ENCODE results near the gene KCNJ18.
"Not testable (repeated sequence)": the region's sequence is repeated elsewhere in the genome, so short reads cannot be mapped to it uniquely, and the experiment has no call there.

KCNJ18 gene

DNA sequence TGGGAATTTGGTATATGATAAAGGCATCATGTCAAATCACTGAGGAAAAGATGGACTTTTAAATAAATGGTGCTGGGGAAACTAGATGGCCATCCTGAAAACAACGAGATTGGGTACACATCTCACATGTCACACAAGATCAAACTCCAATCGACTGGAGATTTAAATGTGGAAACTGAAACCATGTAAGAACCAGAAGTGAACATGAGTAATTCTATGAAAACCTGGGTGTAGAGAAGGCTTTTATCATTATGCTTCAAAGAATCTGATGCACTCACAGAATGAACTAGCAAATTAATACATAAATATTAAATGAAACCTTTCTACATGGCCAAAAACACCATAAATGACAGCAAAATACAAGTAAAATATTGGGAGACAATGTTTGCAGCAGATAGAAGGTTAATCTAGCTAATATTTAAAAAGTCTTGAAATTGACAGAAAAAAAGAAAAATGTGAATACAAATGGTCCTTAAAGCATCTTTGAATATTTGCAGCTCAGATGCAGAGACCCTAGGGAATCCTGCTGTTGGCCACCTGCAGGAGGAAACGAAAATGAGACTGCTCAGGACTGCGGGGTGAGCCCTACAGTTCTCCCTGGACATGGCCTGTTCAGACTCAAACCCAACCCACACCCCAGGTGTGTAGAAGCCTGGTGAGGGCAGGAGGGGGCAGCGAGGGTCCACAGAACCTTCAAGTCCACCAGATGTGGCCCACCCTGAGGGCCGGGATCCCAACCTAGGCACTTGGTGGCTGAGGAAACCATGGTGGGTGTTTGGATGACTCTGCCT is 32.1 kb downstream of the KCNJ18 start:
- not testable (repeated sequence) for DNase-seq (ENCODE audit: low read depth in 2 of 2)

DNA sequence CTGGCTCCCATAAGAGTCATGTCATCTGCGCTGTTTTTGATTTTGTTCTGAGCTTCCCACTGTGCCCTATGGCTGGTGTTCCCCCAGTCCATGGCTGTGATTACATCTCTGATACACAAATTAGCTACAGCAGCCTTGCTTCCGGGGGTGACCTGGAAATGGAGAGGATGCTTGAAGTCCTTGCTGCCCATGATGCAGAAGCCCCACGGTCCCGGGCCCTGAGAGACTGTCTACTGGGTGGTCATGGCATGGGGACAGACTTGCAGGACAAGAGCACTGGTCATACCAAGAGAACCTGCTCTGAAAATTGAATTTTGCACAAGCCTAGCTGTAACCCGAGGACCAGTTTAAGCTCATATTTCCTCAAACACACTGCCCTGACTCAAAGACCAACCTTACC is 38.8 kb downstream of the KCNJ18 start:
- DNase-seq (ENCODE audit: low read depth in 2 of 2) = not testable (repeated sequence)

DNA sequence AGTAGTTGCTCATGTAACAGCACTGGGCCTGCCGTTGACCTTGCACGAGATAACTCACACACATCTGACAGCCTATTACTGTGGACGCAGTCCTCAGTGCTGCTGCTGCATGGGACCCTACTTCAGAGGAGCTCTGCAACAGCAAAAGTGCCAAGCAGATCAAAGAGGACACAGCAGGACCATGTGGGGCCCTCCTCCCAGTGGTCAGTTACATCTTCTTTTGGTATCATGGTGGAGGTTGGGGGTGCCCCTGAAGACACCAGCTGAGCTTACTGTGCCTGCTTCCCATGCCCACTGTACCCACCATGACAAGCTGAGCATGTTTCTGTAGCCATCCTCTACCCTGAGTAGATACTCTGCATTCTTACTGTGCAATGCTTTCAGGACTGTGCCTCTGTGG is 41.6 kb downstream of the KCNJ18 start:
- not testable (repeated sequence) for DNase-seq (ENCODE audit: low read depth in 2 of 2)

GRCh38 chr17:21735814-21736213 is 43.5 kb downstream of the KCNJ18 start:
- not testable (repeated sequence) for DNase-seq (ENCODE audit: low read depth in 2 of 2)

GRCh38 chr17:21737015-21737580 is 44.8 kb downstream of the KCNJ18 start:
- DNase-seq (ENCODE audit: low read depth in 2 of 2) = not testable (repeated sequence)

GRCh38 chr17:21738241-21738640 is 45.9 kb downstream of the KCNJ18 start:
- DNase-seq (ENCODE audit: low read depth in 2 of 2) = not testable (repeated sequence)

- not testable (repeated sequence) for DNase-seq (ENCODE audit: low read depth in 2 of 2)
Observed at GRCh38 chr17:21738877-21739474, 46.7 kb downstream of the KCNJ18 start.

DNA sequence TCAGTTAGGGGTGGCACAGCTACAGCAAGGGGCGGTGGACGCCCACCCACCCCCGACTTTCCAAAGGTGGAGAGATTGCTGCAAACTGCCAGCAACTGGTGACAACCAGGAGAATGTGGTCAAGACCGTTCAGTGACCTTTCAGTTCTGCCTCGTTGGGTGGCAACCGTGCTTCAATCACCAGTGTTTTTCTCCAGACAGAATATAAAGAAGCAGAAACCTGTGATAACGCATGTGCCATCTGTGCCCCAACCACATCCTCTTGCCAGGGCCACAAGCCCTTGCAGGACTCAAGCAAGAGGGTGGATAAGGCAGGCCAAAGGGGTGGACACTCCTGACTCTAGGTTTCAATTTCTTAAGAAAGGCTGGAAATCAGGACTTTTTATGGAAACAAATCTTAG is 47.2 kb downstream of the KCNJ18 start:
- DNase-seq (ENCODE audit: low read depth in 2 of 2) = not testable (repeated sequence)

GRCh38 chr17:21740836-21741235 is 48.5 kb downstream of the KCNJ18 start:
- not testable (repeated sequence) for DNase-seq (ENCODE audit: low read depth in 2 of 2)

DNA sequence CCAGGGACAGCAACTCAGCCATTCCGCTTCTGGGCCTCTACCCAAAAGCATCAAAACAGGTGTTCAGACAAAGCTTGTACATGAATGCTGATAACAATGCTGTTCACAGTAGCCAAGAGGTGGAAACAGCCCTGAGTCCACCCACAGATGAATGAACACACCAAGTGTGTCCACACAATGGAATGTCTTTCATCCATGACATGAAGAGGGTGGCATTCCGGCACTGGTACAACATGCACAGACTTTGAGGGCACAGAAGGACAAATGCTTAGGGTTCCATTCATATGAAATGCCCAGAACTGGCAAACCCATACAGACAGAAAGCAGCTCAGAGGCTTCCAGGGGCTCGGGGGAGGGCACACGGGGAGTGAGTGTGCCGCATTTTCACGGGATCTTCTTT is 49.2 kb downstream of the KCNJ18 start:
- not testable (repeated sequence) for DNase-seq (ENCODE audit: low read depth in 2 of 2)

GRCh38 chr17:21742326-21742725 is 50.0 kb downstream of the KCNJ18 start:
- DNase-seq (ENCODE audit: low read depth in 2 of 2) = no peak

- not testable (repeated sequence) for DNase-seq (ENCODE audit: low read depth in 2 of 2)
Observed at GRCh38 chr17:21744151-21744550, 51.8 kb downstream of the KCNJ18 start.

GRCh38 chr17:21744621-21745020 is 52.3 kb downstream of the KCNJ18 start:
- DNase-seq (ENCODE audit: low read depth in 2 of 2) = not testable (repeated sequence)

DNA sequence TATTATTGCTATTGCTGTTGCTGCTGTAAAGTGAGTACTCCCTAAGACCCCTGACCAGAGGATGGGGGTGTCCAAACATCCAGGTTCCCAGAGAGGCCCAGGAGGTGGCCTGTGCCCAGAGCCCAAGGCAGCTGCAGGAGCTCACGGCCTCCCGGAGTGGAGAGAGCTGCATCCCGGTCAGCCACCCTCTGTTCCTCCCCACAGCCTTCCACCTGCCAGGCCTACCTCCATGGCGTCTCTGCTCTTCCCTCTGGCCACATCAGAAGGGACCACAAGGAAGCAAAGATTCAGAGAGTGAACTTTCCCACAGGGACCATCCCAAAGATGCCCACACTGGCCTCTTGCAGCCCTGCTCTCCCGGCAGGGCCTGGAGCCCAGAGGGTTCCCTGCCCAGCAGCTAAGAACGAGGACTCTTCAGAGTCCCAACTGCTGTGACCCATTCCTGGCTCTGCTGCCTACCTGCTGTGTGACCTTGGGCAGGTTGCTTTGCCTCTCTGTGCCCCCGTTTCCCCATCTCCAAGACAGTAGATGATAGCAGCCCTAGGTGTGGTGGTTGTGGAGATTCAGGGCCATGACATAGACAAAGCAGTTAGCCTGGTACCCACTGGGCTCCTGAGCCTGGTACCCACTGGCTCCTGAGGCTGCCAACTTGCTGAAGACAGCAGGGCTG is 53.2 kb downstream of the KCNJ18 start:
- DNase-seq (ENCODE audit: low read depth in 2 of 2) = not testable (repeated sequence)

DNA sequence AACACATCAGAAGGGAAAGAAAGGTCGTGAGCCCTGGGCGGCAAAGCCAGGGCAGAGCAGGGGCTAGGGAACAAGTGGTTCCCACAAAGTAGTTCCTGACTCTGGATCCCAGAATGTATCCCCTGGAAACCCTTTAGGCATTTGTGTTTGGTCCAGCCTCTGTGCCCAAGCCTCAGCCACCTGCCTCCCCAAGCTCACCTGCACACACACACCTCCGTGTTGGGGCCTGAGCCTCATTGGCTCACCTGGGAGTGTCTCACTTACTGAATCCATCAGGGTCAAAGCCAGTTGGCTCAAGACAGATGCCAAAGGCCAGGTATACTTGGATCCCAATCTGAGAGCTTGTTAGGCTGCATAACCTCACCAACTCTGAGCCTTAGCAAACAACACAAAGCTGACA is 54.1 kb downstream of the KCNJ18 start:
- DNase-seq (ENCODE audit: low read depth in 2 of 2) = not testable (repeated sequence)

GRCh38 chr17:21747195-21747915 is 55.0 kb downstream of the KCNJ18 start:
- DNase-seq (ENCODE audit: low read depth in 2 of 2) = not testable (repeated sequence)

DNA sequence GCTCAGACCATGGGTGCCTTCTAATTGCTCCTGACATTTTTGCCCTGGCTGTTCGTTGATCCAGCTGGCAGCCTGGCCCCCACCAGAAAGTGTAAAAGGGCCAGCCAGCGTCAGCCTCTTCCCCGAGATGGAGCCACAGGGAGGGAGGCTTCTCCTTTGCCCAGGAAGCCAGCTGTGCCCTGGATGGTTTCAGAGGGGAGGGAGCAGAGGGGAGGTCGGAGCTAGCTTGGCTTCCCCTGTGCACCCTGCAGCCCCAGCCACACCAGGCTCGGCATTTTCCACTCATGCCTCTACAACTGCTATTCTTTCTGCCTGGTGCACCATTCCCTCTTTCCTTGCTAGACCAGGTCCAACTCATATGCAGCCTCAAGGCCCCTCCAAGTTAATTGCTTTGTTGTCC is 56.4 kb downstream of the KCNJ18 start:
- not testable (repeated sequence) for DNase-seq (ENCODE audit: low read depth in 2 of 2)

- DNase-seq (ENCODE audit: low read depth in 2 of 2) = not testable (repeated sequence)
Observed at GRCh38 chr17:21749696-21750531, 57.6 kb downstream of the KCNJ18 start.

GRCh38 chr17:21751111-21751510 is 58.8 kb downstream of the KCNJ18 start:
- not testable (repeated sequence) for DNase-seq (ENCODE audit: low read depth in 2 of 2)

Measured in stimulated activated CD4-positive, alpha-beta T cell treated with anti-CD3 and anti-CD28 coated beads, Interleukin-15, amount 100 ng/mL, for 48 hours (primary cell).